ENCODE measurements around the gene SLC44A4. TPM values are rescaled to one million over a fixed set of nuclear protein-coding genes. Genes with fewer than 3 reads are reported as not detected.
"Not testable (repeated sequence)": the region's sequence is repeated elsewhere in the genome, so short reads cannot be mapped to it uniquely, and the experiment has no call there.

Gene SLC44A4
- polyA plus RNA-seq, 1 experiment = 0.04 TPM

DNA sequence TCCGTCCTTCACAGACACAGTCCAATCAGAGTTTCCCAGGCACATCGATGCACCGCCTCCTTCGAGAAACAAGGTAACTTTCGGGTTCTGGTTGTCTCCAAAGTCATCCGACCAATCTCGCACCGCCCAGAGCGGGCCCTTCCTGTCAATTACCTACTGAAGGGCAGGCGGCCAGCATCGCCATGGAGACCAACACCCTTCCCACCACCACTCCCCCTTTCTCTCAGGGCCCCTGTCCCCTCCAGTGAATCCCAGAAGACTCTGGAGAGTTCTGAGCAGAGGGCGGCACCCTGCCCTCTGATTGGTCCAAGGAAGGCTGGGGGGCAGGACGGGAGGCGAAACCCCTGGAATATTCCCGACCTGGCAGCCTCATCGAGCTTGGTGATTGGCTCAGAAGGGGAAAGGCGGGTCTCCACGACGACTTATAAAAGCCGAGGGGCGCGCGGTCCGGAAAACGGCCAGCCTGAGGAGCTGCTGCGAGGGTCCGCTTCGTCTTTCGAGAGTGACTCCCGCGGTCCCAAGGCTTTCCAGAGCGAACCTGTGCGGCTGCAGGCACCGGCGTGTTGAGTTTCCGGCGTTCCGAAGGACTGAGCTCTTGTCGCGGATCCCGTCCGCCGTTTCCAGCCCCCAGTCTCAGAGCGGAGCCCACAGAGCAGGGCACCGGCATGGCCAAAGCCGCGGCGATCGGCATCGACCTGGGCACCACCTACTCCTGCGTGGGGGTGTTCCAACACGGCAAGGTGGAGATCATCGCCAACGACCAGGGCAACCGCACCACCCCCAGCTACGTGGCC, 51.3 kb downstream of the SLC44A4 start, which contains the start of gene HSPA1B:
HSPA1B (plus strand) TSS at position 453 of the 794 bp plus-strand sequence; CDS start at position 666, 213 bp downstream.
- CTCF ChIA-PET = interaction anchor here (0.6 to 1.2 kb wide), 2 partner anchors 58 to 178 kb away, joined by 3 read pairs; no protein-coding TSS in a partner anchor
- POLR2A ChIA-PET = interaction anchor here (0.5 to 2.3 kb wide), 37 partner anchors 8 to 281 kb away, joined by 3 to 53 read pairs (median 4); partner anchors contain the start of genes ABHD16A, ATP6V1G2, BAG6 and C6orf47
- Histone ChIP-seq H3K4me3 (ENCODE audit: low read depth, low read length) (peak within 1 kb of the TSS; percentile 79), H3K9me3 (ENCODE audit: control insufficient read depth, insufficient read depth, low read length) (no peaks in the 10 kb centered on the region), H3K27me3 (ENCODE audit: control insufficient read depth, insufficient read depth, low read length) (no peaks in the 10 kb centered on the region), H3K27ac (ENCODE audit: low read depth, low read length) (peak within 1 kb of the TSS; percentile 90)
- TF ChIP-seq, protein P1, sequence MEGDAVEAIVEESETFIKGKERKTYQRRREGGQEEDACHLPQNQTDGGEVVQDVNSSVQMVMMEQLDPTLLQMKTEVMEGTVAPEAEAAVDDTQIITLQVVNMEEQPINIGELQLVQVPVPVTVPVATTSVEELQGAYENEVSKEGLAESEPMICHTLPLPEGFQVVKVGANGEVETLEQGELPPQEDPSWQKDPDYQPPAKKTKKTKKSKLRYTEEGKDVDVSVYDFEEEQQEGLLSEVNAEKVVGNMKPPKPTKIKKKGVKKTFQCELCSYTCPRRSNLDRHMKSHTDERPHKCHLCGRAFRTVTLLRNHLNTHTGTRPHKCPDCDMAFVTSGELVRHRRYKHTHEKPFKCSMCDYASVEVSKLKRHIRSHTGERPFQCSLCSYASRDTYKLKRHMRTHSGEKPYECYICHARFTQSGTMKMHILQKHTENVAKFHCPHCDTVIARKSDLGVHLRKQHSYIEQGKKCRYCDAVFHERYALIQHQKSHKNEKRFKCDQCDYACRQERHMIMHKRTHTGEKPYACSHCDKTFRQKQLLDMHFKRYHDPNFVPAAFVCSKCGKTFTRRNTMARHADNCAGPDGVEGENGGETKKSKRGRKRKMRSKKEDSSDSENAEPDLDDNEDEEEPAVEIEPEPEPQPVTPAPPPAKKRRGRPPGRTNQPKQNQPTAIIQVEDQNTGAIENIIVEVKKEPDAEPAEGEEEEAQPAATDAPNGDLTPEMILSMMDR (IDR thresholded peaks at IDR 0.05; ENCODE audit: low read depth, low read length) = no peak
- DNase-seq (ENCODE audit: low read depth, low spot score) = peak; percentile 99

DNA sequence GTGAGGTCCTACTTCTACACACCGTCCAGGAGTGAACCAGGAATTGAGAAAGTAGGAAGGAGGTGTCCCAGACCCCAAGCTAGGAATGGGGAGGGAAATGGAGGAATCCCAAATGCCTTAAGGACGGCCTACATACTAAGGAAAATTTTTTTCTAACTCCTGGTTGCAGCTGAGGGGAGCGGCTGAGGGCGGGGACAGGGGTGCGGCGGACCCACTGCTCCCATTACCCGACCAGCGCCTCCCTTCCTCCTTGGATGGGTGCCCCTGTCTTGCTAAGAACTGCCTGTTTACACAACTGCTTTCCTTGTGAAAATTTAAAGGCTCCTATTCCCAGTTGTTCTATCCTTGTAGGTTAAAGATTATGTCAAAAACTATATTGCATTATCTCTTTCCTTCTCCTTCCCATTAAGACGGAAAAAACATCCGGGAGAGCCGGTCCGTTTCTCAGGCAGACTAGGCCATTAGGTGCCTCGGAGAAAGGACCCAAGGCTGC, 52.0 kb downstream of the SLC44A4 start:
- POLR2A ChIA-PET = interaction anchor here (0.5 to 2.3 kb wide), 37 partner anchors 8 to 281 kb away, joined by 3 to 53 read pairs (median 5); partner anchors contain the start of genes ABHD16A, ATP6V1G2, BAG6 and C6orf47
- DNase-seq (ENCODE audit: low read depth, low spot score) = no peak
- TF ChIP-seq, protein P1 (IDR thresholded peaks at IDR 0.05; ENCODE audit: low read depth, low read length) = no peak
- Histone ChIP-seq H3K27me3 (ENCODE audit: control insufficient read depth, insufficient read depth, low read length) (no peaks in the 10 kb centered on the region), H3K4me3 (ENCODE audit: low read depth, low read length) (peak overlapping the region; percentile 55), H3K9me3 (ENCODE audit: control insufficient read depth, insufficient read depth, low read length) (no peaks in the 10 kb centered on the region), H3K27ac (ENCODE audit: low read depth, low read length) (peak overlapping the region; percentile 90)
- CTCF ChIA-PET = interaction anchor here (1.2 kb wide), 1 partner anchor 57 kb away, joined by 3 read pairs; no protein-coding TSS in a partner anchor

DNA sequence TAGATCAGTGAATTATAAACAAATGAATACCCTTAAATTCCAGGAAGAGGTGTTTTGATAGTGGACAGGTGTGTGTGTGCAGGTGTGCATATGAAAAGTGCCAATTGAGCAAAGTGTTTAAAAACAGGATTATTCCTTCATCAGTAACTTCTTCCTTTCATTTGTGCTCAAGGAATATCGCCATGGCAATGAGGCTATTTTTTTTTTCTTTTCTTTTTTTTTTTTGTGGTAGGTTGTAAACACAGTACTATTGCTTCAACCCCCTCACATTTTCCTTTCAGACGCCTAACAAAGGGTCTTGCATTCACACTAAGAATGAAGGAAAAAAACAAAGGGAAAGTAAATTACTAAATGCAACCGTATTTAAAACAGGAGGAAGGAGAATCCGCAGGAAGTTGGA, 53.2 kb downstream of the SLC44A4 start:
- H3K9me3 ChIP-seq (ENCODE audit: control insufficient read depth, insufficient read depth, low read length) = no peaks in the 10 kb centered on the region
- H3K27ac ChIP-seq (ENCODE audit: low read depth, low read length) = no peak overlapping the region
- H3K4me3 ChIP-seq (ENCODE audit: low read depth, low read length) = no peak overlapping the region
- TF ChIP-seq, protein P1 (IDR thresholded peaks at IDR 0.05; ENCODE audit: low read depth, low read length) = no peak
- POLR2A ChIA-PET = no interaction called here
- no peak for DNase-seq (ENCODE audit: low read depth, low spot score)
- CTCF ChIA-PET = interaction anchor here (0.6 kb wide), 1 partner anchor 145 kb away, joined by 3 read pairs; the partner anchor contains the start of gene LY6G5C
- no peaks in the 10 kb centered on the region for H3K27me3 ChIP-seq (ENCODE audit: control insufficient read depth, insufficient read depth, low read length)

DNA sequence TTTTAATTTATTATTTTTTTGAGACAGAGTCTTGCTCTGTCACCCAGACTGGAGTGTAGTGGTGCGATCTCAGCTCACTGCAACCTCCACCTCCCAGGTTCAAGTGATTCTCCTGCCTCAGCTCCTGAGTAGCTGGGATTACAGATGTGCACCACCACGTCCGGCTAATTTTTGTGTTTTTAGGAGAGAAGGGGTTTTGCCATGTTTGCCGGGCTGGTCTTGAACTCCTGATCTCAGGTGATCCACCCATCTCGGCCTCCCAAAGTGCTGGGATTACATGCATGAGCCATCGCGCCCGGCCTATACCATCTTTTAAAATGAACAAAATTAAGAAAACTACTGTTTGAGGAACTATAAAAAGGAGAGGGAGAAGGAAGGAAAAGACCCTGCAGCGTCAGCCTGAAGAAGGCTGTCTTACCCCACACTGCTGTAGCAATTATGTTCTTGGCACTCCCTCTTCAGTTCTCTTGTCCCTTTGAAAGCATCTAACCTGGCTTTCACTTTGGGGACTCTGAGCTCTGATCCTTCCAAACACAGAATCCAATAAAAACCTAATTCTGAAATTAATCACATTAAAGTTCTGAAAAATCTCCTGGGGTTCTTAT, 55.1 kb downstream of the SLC44A4 start:
- not testable (repeated sequence) for H3K4me3 ChIP-seq (ENCODE audit: low read depth, low read length); H3K27me3 ChIP-seq (ENCODE audit: control insufficient read depth, insufficient read depth, low read length); H3K9me3 ChIP-seq (ENCODE audit: control insufficient read depth, insufficient read depth, low read length); DNase-seq (ENCODE audit: low read depth, low spot score); H3K27ac ChIP-seq (ENCODE audit: low read depth, low read length)
- ChIA-PET CTCF (interaction anchor here (0.7 kb wide), 1 partner anchor 32 kb away, joined by 4 read pairs; no protein-coding TSS in a partner anchor), POLR2A (interaction anchor here (1.7 kb wide), 1 partner anchor 17 kb away, joined by 7 read pairs; the partner anchor contains the start of gene LSM2)
